H1 (cell line): ENCODE data around the gene IRAK3. TPM values are rescaled to one million over a fixed set of nuclear protein-coding genes. Genes with fewer than 3 reads are reported as not detected.

ENCODE experiments used
- GABPA ChIP-seq: IDR thresholded peaks from 2 replicates; pipeline ENCODE4 v1.6.1; 2011; ENCODE audit warnings: mild to moderate bottlenecking, low read length, moderate library complexity, borderline replicate concordance; ENCODE audit not compliant: insufficient read depth
- JUND ChIP-seq: IDR thresholded peaks from 2 replicates; pipeline ENCODE4 v1.6.1; 2011; ENCODE audit warnings: mild to moderate bottlenecking, improper control_type of control experiment, low read length
- RAD21 ChIP-seq, 2 experiments: IDR thresholded peaks in 1 of 2; conservative IDR thresholded peaks in 1 of 2; 2 replicates each; pipeline ENCODE4 v1.6.1; 2011; ENCODE audit warnings: low read depth in 2 of 2, low read length in 2 of 2, improper control_type of control experiment in 1 of 2, inconsistent platforms in 1 of 2, mild to moderate bottlenecking in 1 of 2, moderate library complexity in 1 of 2
- RBBP5 ChIP-seq: IDR thresholded peaks from 2 replicates; pipeline ENCODE4 v1.7.1; 2012; ENCODE audit warnings: low read depth, mild to moderate bottlenecking, inconsistent platforms, low read length, moderate library complexity, borderline replicate concordance
- SP4 ChIP-seq: IDR thresholded peaks from 2 replicates; pipeline ENCODE4 v1.6.1; 2012; ENCODE audit warnings: low read length, inconsistent platforms
- SUZ12 ChIP-seq: fragments of 200-600 bp; sonication (generic); IDR thresholded peaks from 2 replicates; pipeline ENCODE4 v1.6.1; 2012; ENCODE audit warnings: mild to moderate bottlenecking, inconsistent platforms, low read length, moderate library complexity, mixed read lengths
- ZNF274 ChIP-seq: IDR thresholded peaks from 2 replicates; pipeline ENCODE4 v1.7.0; 2012; ENCODE audit warnings: low read length, borderline replicate concordance; ENCODE audit errors: extremely low read depth
- polyA plus RNA-seq, 7 experiments: library from polyadenylated mRNA; depleted of rRNA in 3 of 7; stranded (reverse) in 5 of 7; unstranded in 2 of 7; fragments of >200 nt in 5 of 7; fragments of 200-250 nt in 2 of 7; gene quantifications; 1 replicate in 5 of 7; 2 replicates in 1 of 7; 4 replicates in 1 of 7; pipeline versions ENCODE4 v1.2.1 to v1.2.3, GENCODE V29; 2011 to 2013; ENCODE audit warnings: missing spikeins in 2 of 7, mixed read lengths in 2 of 7
- total RNA-seq: library from RNA; stranded (reverse); fragmentation: NEBNext Ultra II Directional; extraction: Animal tissue kit (Norgen Biotek cat#: 25700); gene quantifications from 2 replicates; pipeline ENCODE4 v1.2.1, GENCODE V29; 2021
- TF ChIP-seq, protein P1 (sequence below): fragments of 300-600 bp; sonication (generic); IDR thresholded peaks from 2 replicates; pipeline ENCODE4 v1.7.1; 2012; ENCODE audit warnings: low read length, moderate library complexity, mild to moderate bottlenecking, inconsistent platforms; ENCODE audit not compliant: insufficient replicate concordance
- TF ChIP-seq, protein P2 (sequence below), 3 experiments: IDR thresholded peaks; 1 replicate in 2 of 3; 2 replicates in 1 of 3; pipeline versions ENCODE4 v1.5.1 to v1.6.1; 2011; ENCODE audit warnings: low read length in 3 of 3, mild to moderate bottlenecking in 3 of 3, inconsistent platforms in 2 of 3, low read depth in 1 of 3, moderate library complexity in 1 of 3; ENCODE audit not compliant: insufficient read depth in 1 of 3; ENCODE audit errors: control extremely low read depth in 1 of 3

Gene IRAK3
- total and polyA plus RNA-seq, 2 of the 8 experiments (the other 6 are each of a cell fraction or from before 2014, with no cell fraction given), result 0.51 to 2.2 TPM

DNA sequence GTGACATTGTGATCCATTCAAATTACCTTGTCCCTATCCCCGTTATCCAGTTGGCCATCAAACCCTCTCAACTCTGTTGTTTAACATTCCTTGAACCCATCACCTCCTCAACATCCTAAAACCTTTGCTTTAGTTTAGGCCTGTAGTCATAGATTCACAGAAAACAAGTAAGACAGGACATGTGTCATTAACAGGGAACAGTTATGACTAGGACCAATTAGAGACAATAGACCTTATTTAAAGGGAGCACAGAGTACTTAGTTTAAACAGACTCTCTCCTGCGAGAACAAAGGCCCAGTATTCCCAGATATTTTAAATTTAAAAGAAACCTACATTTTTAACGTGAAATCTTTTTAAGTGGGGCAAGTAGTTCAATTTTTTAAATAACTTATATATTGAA is 93.2 kb downstream of the IRAK3 start (continued):
- TF ChIP-seq, protein P1, sequence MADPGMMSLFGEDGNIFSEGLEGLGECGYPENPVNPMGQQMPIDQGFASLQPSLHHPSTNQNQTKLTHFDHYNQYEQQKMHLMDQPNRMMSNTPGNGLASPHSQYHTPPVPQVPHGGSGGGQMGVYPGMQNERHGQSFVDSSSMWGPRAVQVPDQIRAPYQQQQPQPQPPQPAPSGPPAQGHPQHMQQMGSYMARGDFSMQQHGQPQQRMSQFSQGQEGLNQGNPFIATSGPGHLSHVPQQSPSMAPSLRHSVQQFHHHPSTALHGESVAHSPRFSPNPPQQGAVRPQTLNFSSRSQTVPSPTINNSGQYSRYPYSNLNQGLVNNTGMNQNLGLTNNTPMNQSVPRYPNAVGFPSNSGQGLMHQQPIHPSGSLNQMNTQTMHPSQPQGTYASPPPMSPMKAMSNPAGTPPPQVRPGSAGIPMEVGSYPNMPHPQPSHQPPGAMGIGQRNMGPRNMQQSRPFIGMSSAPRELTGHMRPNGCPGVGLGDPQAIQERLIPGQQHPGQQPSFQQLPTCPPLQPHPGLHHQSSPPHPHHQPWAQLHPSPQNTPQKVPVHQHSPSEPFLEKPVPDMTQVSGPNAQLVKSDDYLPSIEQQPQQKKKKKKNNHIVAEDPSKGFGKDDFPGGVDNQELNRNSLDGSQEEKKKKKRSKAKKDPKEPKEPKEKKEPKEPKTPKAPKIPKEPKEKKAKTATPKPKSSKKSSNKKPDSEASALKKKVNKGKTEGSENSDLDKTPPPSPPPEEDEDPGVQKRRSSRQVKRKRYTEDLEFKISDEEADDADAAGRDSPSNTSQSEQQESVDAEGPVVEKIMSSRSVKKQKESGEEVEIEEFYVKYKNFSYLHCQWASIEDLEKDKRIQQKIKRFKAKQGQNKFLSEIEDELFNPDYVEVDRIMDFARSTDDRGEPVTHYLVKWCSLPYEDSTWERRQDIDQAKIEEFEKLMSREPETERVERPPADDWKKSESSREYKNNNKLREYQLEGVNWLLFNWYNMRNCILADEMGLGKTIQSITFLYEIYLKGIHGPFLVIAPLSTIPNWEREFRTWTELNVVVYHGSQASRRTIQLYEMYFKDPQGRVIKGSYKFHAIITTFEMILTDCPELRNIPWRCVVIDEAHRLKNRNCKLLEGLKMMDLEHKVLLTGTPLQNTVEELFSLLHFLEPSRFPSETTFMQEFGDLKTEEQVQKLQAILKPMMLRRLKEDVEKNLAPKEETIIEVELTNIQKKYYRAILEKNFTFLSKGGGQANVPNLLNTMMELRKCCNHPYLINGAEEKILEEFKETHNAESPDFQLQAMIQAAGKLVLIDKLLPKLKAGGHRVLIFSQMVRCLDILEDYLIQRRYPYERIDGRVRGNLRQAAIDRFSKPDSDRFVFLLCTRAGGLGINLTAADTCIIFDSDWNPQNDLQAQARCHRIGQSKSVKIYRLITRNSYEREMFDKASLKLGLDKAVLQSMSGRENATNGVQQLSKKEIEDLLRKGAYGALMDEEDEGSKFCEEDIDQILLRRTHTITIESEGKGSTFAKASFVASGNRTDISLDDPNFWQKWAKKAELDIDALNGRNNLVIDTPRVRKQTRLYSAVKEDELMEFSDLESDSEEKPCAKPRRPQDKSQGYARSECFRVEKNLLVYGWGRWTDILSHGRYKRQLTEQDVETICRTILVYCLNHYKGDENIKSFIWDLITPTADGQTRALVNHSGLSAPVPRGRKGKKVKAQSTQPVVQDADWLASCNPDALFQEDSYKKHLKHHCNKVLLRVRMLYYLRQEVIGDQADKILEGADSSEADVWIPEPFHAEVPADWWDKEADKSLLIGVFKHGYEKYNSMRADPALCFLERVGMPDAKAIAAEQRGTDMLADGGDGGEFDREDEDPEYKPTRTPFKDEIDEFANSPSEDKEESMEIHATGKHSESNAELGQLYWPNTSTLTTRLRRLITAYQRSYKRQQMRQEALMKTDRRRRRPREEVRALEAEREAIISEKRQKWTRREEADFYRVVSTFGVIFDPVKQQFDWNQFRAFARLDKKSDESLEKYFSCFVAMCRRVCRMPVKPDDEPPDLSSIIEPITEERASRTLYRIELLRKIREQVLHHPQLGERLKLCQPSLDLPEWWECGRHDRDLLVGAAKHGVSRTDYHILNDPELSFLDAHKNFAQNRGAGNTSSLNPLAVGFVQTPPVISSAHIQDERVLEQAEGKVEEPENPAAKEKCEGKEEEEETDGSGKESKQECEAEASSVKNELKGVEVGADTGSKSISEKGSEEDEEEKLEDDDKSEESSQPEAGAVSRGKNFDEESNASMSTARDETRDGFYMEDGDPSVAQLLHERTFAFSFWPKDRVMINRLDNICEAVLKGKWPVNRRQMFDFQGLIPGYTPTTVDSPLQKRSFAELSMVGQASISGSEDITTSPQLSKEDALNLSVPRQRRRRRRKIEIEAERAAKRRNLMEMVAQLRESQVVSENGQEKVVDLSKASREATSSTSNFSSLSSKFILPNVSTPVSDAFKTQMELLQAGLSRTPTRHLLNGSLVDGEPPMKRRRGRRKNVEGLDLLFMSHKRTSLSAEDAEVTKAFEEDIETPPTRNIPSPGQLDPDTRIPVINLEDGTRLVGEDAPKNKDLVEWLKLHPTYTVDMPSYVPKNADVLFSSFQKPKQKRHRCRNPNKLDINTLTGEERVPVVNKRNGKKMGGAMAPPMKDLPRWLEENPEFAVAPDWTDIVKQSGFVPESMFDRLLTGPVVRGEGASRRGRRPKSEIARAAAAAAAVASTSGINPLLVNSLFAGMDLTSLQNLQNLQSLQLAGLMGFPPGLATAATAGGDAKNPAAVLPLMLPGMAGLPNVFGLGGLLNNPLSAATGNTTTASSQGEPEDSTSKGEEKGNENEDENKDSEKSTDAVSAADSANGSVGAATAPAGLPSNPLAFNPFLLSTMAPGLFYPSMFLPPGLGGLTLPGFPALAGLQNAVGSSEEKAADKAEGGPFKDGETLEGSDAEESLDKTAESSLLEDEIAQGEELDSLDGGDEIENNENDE, result no peak
- TF ChIP-seq JUND (no peak), GABPA (no peak), ZNF274 (no peak), SP4 (no peak), SUZ12 (no peak), RAD21 (IDR thresholded peaks at IDR 0.05 in 1 of 2, conservative IDR thresholded peaks at IDR 0.05 in 1 of 2; ENCODE audit: low read depth in 2 of 2, low read length in 2 of 2) (no peak), RBBP5 (no peak)
- TF ChIP-seq, protein P2, sequence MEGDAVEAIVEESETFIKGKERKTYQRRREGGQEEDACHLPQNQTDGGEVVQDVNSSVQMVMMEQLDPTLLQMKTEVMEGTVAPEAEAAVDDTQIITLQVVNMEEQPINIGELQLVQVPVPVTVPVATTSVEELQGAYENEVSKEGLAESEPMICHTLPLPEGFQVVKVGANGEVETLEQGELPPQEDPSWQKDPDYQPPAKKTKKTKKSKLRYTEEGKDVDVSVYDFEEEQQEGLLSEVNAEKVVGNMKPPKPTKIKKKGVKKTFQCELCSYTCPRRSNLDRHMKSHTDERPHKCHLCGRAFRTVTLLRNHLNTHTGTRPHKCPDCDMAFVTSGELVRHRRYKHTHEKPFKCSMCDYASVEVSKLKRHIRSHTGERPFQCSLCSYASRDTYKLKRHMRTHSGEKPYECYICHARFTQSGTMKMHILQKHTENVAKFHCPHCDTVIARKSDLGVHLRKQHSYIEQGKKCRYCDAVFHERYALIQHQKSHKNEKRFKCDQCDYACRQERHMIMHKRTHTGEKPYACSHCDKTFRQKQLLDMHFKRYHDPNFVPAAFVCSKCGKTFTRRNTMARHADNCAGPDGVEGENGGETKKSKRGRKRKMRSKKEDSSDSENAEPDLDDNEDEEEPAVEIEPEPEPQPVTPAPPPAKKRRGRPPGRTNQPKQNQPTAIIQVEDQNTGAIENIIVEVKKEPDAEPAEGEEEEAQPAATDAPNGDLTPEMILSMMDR (IDR thresholded peaks at IDR 0.05; ENCODE audit: control extremely low read depth in 1 of 3, insufficient read depth in 1 of 3, low read depth in 1 of 3, low read length in 3 of 3), result no peak
